A172 (cell line): ENCODE data around the gene NOS1AP. TPM values are rescaled to one million over a fixed set of nuclear protein-coding genes. Genes with fewer than 3 reads are reported as not detected.
"Not testable (repeated sequence)": the region's sequence is repeated elsewhere in the genome, so short reads cannot be mapped to it uniquely, and the experiment has no call there.

Experiments
- DNase-seq: peaks from one replicate; pipeline ENCODE4 v3.0.0-alpha.2; 2015; ENCODE audit warnings: low spot score
- total RNA-seq: library from RNA; depleted of rRNA; stranded (reverse); fragments of >200 nt; shearing (Covaris generic); gene quantifications from 2 replicates; pipeline ENCODE4 v1.2.3, GENCODE V29; 2014

Gene NOS1AP
- total RNA-seq, 1 experiment from 2014 or later: 2.4 TPM

GRCh38 chr1:162166917-162167615, 97.6 kb downstream of the NOS1AP start:
- no peak for DNase-seq

- no peak for DNase-seq
These were observed 98.8 kb downstream of the NOS1AP start for GRCh38 chr1:162168261-162168660.

- DNase-seq: no peak
These were observed 99.7 kb downstream of the NOS1AP start for GRCh38 chr1:162169031-162169790.

- no peak for DNase-seq
These were observed 101.6 kb downstream of the NOS1AP start for GRCh38 chr1:162171111-162171510.

GRCh38 chr1:162172311-162173102, 103.0 kb downstream of the NOS1AP start:
- no peak for DNase-seq

GRCh38 chr1:162173607-162174006, 104.1 kb downstream of the NOS1AP start:
- DNase-seq: not testable (repeated sequence)

GRCh38 chr1:162174027-162174426, 104.5 kb downstream of the NOS1AP start:
- not testable (repeated sequence) for DNase-seq

- no peak for DNase-seq
These were observed 106.0 kb downstream of the NOS1AP start for GRCh38 chr1:162175379-162176081.

GRCh38 chr1:162177126-162177525, 107.6 kb downstream of the NOS1AP start:
- no peak for DNase-seq

- no peak for DNase-seq
These were observed 108.9 kb downstream of the NOS1AP start for GRCh38 chr1:162178432-162178831.

GRCh38 chr1:162179121-162179520, 109.6 kb downstream of the NOS1AP start:
- DNase-seq: no peak

- no peak for DNase-seq
These were observed 111.3 kb downstream of the NOS1AP start for GRCh38 chr1:162180813-162181212.

- DNase-seq: no peak
These were observed 112.6 kb downstream of the NOS1AP start for GRCh38 chr1:162182090-162182489.

- DNase-seq: no peak
These were observed 116.0 kb downstream of the NOS1AP start for GRCh38 chr1:162185314-162186025.

GRCh38 chr1:162186026-162186374, 116.5 kb downstream of the NOS1AP start:
- DNase-seq: no peak

- DNase-seq: no peak
These were observed 116.9 kb downstream of the NOS1AP start for GRCh38 chr1:162186406-162186805.

- no peak for DNase-seq
These were observed 118.3 kb downstream of the NOS1AP start for GRCh38 chr1:162187687-162188276.

- no peak for DNase-seq
These were observed 119.9 kb downstream of the NOS1AP start for GRCh38 chr1:162189345-162189744.

GRCh38 chr1:162191396-162192305, 122.2 kb downstream of the NOS1AP start:
- DNase-seq: peak; percentile 84

GRCh38 chr1:162192306-162192678, 122.8 kb downstream of the NOS1AP start:
- no peak for DNase-seq
